ENCODE data around the gene USP3.

DNA sequence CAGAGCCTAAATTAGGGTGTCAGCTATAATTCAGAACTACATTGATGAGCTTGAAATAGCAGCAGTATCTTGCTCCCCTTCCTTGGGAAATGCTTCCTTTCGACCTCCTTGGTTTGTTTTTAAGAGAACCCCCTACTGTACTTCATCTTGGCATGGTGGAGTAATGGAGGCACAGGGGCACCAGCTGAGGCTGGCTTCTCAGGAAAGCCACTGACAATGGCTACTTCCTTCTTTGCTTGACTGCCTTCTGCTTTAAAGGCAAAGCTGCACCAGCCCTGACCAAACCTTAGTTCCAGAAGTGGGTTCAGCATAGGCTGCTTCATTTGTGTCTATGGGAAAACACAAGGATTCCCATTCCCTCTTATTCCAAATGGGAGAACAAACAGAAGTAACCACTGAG lies 91.3 kb downstream of the USP3 start:
- TF ChIP-seq MAFK (IDR thresholded peaks at IDR 0.05; ENCODE audit: low read length) (no peak), JUNB (CRISPR knock-in tag; conservative IDR thresholded peaks at IDR 0.05) (no peak), BHLHE40 (IDR thresholded peaks at IDR 0.05; ENCODE audit: low read length) (no peak), PCBP2 (IDR thresholded peaks at IDR 0.05; ENCODE audit: low read depth, low read length, poor library complexity, severe bottlenecking) (no peak), POLR2AphosphoS5 (IDR thresholded peaks at IDR 0.05; ENCODE audit: control insufficient read depth, insufficient read depth, low read depth, low read length) (no peak), CC2D1A (IDR thresholded peaks at IDR 0.05) (no peak)
- TF ChIP-seq, protein P1, sequence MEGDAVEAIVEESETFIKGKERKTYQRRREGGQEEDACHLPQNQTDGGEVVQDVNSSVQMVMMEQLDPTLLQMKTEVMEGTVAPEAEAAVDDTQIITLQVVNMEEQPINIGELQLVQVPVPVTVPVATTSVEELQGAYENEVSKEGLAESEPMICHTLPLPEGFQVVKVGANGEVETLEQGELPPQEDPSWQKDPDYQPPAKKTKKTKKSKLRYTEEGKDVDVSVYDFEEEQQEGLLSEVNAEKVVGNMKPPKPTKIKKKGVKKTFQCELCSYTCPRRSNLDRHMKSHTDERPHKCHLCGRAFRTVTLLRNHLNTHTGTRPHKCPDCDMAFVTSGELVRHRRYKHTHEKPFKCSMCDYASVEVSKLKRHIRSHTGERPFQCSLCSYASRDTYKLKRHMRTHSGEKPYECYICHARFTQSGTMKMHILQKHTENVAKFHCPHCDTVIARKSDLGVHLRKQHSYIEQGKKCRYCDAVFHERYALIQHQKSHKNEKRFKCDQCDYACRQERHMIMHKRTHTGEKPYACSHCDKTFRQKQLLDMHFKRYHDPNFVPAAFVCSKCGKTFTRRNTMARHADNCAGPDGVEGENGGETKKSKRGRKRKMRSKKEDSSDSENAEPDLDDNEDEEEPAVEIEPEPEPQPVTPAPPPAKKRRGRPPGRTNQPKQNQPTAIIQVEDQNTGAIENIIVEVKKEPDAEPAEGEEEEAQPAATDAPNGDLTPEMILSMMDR (IDR thresholded peaks at IDR 0.05 in 2 of 3, conservative IDR thresholded peaks at IDR 0.05 in 1 of 3; ENCODE audit: insufficient read depth in 2 of 3, low read depth in 1 of 3, low read length in 3 of 3), result no peak
- TF ChIP-seq, protein P2, sequence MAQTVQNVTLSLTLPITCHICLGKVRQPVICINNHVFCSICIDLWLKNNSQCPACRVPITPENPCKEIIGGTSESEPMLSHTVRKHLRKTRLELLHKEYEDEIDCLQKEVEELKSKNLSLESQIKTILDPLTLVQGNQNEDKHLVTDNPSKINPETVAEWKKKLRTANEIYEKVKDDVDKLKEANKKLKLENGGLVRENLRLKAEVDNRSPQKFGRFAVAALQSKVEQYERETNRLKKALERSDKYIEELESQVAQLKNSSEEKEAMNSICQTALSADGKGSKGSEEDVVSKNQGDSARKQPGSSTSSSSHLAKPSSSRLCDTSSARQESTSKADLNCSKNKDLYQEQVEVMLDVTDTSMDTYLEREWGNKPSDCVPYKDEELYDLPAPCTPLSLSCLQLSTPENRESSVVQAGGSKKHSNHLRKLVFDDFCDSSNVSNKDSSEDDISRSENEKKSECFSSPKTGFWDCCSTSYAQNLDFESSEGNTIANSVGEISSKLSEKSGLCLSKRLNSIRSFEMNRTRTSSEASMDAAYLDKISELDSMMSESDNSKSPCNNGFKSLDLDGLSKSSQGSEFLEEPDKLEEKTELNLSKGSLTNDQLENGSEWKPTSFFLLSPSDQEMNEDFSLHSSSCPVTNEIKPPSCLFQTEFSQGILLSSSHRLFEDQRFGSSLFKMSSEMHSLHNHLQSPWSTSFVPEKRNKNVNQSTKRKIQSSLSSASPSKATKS (CRISPR knock-in tag; IDR thresholded peaks at IDR 0.05), result no peak

Measured in K562 (cell line).